ENCODE results near the gene LRRC46. TPM values are rescaled to one million over a fixed set of nuclear protein-coding genes. Genes with fewer than 3 reads are reported as not detected.

The LRRC46 gene
- total and polyA plus RNA-seq, 2 of the 13 experiments (the other 11 are each of a cell fraction or from before 2014, with no cell fraction given): 0.09 TPM

- TF ChIP-seq NKX3-1 (CRISPR knock-in tag; IDR thresholded peaks at IDR 0.05): no peak
- no peak for TF ChIP-seq HCFC1 (IDR thresholded peaks at IDR 0.05; ENCODE audit: low read depth, low read length)
- TF ChIP-seq ZNF3 (CRISPR knock-in tag; IDR thresholded peaks at IDR 0.05): no peak
- TF ChIP-seq CEBPZ (IDR thresholded peaks at IDR 0.05; ENCODE audit: low read length): no peak
- TF ChIP-seq ZNF20 (CRISPR knock-in tag; IDR thresholded peaks at IDR 0.05): no peak
- TF ChIP-seq CTCF (CRISPR knock-in tag; IDR thresholded peaks at IDR 0.05): peak; percentile 72
- TF ChIP-seq RNF2 (conservative IDR thresholded peaks at IDR 0.05; ENCODE audit: low read depth): peak; percentile 80
- peak; percentile 77 for TF ChIP-seq ZFY (CRISPR knock-in tag; IDR thresholded peaks at IDR 0.05)
- no peak for TF ChIP-seq ZNF577 (CRISPR knock-in tag; IDR thresholded peaks at IDR 0.05; ENCODE audit: borderline replicate concordance, low read depth)
- no peak for TF ChIP-seq BRF2 (CRISPR knock-in tag; IDR thresholded peaks at IDR 0.05)
- 0 out of 2 replicates have a peak, but pooled peaks have one; percentile 43 for TF ChIP-seq ZNF557 (CRISPR knock-in tag; IDR thresholded peaks at IDR 0.05)
- no peak for TF ChIP-seq AGO1 (IDR thresholded peaks at IDR 0.05; ENCODE audit: low read depth, low read length, poor library complexity, severe bottlenecking)
- peak; percentile 75 for TF ChIP-seq ZNF574 (CRISPR knock-in tag; IDR thresholded peaks at IDR 0.05)
- peak; percentile 77 for TF ChIP-seq TFDP2 (CRISPR knock-in tag; IDR thresholded peaks at IDR 0.05)
- no peak for TF ChIP-seq SMAD1 (CRISPR knock-in tag; IDR thresholded peaks at IDR 0.05; ENCODE audit: borderline replicate concordance, low read depth)
- TF ChIP-seq RORA (CRISPR knock-in tag; IDR thresholded peaks at IDR 0.05): no peak
- no peak for TF ChIP-seq ZBTB7A (CRISPR knock-in tag; IDR thresholded peaks at IDR 0.05)
Measured at GRCh38 chr17:47850692-47851573, 19.5 kb downstream of the LRRC46 start, which contains the start of gene SP6 (continued).

All from HepG2 (cell line).